Measurements from ENCODE around the gene NFASC. TPM values are rescaled to one million over a fixed set of nuclear protein-coding genes. Genes with fewer than 3 reads are reported as not detected.

The NFASC gene
- total and polyA plus RNA-seq, 8 donors = 3.3 to 12.7 (median 6.7) TPM

GRCh38 chr1:204930155-204930523, 59.5 kb downstream of the NFASC start:
- 70 to 80% methylated on average over 3 of the region's 3 CpGs for WGBS, 2 donors

GRCh38 chr1:204931313-204931712, 60.7 kb downstream of the NFASC start:
- Histone ChIP-seq H3K4me3 (no peak overlapping the region), H3K27me3 (no peaks in the 10 kb centered on the region), H3K4me1 (no peaks in the 10 kb centered on the region), H3K9me3 (no peaks in the 10 kb centered on the region), H3K36me3 (no peaks in the 10 kb centered on the region), H3K27ac (no peak overlapping the region)
- DNase-seq (no peak), ATAC-seq (no peak), FAIRE-seq (no peak)
- WGBS, 2 donors = 58 to 70% methylated on average over 1 of the region's 1 CpG
- intact Hi-C loops (cut with DNase I) = no loop called here
- TF ChIP-seq CTCF (IDR thresholded peaks at IDR 0.05) = no peak

More at GRCh38 chr1:204930155-204930523, 59.5 kb downstream of the NFASC start:
- Histone ChIP-seq H3K9me3 (no peaks in the 10 kb centered on the region), H3K36me3 (no peaks in the 10 kb centered on the region), H3K27ac (no peak overlapping the region), H3K27me3 (no peaks in the 10 kb centered on the region), H3K4me3 (no peak overlapping the region), H3K4me1 (no peaks in the 10 kb centered on the region)
- FAIRE-seq (no peak), ATAC-seq (no peak), DNase-seq (no peak)
- intact Hi-C loops (cut with DNase I) = no loop called here
- TF ChIP-seq CTCF (IDR thresholded peaks at IDR 0.05) = no peak

DNA sequence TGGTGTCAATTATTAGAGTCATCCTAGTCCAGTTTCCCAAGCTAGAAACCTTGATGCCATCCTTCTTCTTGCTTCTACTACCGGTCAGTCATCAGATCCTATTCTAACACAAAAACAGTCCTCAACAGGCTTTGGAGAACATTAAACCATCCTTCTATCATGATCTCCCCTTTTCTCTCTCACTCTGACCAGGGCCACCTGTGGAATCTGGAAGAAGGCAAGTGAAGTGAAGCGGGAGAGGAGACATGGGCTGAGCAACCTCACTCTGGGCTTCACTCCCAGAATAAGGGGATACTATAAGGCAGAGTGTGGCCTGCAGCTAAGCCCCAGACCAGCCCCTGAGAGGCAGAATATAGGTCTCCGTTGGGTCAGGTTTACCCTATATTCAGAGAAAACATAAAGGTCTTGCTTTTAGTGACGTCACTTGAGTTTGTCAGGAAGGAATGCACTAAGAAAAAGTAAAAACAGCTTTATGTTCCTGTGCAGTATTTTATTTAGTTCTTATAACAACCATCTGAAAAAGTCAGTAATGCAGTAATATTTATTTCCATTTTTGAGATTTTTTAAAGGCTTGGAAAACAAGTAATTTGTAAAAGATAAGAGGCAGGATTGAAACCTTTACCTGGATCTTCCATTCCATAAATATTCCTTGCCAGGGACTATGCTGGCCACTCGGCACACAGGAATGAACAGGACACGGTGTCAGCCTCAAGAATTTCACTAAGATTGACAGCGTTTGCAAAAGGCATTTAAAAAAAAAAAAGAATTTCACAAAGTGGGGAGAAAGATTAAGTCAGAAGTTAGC, 61.3 kb downstream of the NFASC start:
- no peak for DNase-seq
- FAIRE-seq = no peak
- no peaks in the 10 kb centered on the region for H3K36me3 ChIP-seq
- WGBS, 2 donors = 75 to 78% methylated on average over 7 of the region's 7 CpGs
- intact Hi-C loops (cut with DNase I) = no loop called here
- TF ChIP-seq CTCF (IDR thresholded peaks at IDR 0.05) = no peak
- no peak overlapping the region for H3K4me3 ChIP-seq
- no peaks in the 10 kb centered on the region for H3K27me3 ChIP-seq
- no peak overlapping the region for H3K27ac ChIP-seq
- ATAC-seq = no peak
- no peaks in the 10 kb centered on the region for H3K9me3 ChIP-seq
- H3K4me1 ChIP-seq = no peaks in the 10 kb centered on the region

DNA sequence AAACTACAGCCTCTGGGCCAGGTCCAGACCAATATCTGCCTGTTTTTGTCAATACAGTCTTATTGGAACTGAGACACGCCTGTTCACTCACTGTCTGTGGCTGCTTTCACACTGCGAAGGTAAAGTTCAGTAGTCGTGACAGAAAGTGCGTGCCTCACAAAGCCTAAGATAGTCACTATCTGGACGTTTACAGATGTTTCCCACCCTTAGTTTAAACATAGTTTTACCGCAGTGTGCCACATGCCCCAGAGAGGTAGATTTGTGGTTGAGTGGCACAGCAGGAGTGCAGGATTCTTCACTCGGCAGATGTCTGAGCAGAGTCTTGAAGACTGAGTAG, 61.9 kb downstream of the NFASC start:
- WGBS, 2 donors = 62% methylated on average over 7 of the region's 7 CpGs
- DNase-seq (no peak), FAIRE-seq (no peak), ATAC-seq (no peak)
- Histone ChIP-seq H3K4me1 (no peaks in the 10 kb centered on the region), H3K4me3 (no peak overlapping the region), H3K36me3 (no peaks in the 10 kb centered on the region), H3K27me3 (no peaks in the 10 kb centered on the region), H3K27ac (no peak overlapping the region), H3K9me3 (no peaks in the 10 kb centered on the region)
- no peak for TF ChIP-seq CTCF (IDR thresholded peaks at IDR 0.05)
- intact Hi-C loops (cut with DNase I) = no loop called here

GRCh38 chr1:204935155-204935554, 64.5 kb downstream of the NFASC start:
- ATAC-seq (no peak), DNase-seq (no peak), FAIRE-seq (no peak)
- no peaks in the 10 kb centered on the region for H3K36me3 ChIP-seq
- H3K4me3 ChIP-seq = no peak overlapping the region
- no peaks in the 10 kb centered on the region for H3K9me3 ChIP-seq
- H3K27ac ChIP-seq = no peak overlapping the region
- intact Hi-C loops (cut with DNase I) = no loop called here
- TF ChIP-seq CTCF (IDR thresholded peaks at IDR 0.05) = no peak
- H3K4me1 ChIP-seq = no peaks in the 10 kb centered on the region
- H3K27me3 ChIP-seq = no peaks in the 10 kb centered on the region
- 65 to 68% methylated on average over 3 of the region's 3 CpGs for WGBS, 2 donors

Measured in pancreas (tissue), 10 donors.